DMS53 treated with DMSO at 0.1 percent for 48 hours (cell line): Measurements from ENCODE around the gene ADCK1.
"Not testable (repeated sequence)": the region's sequence is repeated elsewhere in the genome, so short reads cannot be mapped to it uniquely, and the experiment has no call there.

Experiments used
- DNase-seq: peaks from one replicate; lab custom pipeline; 2025; ENCODE audit not compliant: unreplicated experiment; lab: John Stamatoyannopoulos, UW

ADCK1 gene

DNA sequence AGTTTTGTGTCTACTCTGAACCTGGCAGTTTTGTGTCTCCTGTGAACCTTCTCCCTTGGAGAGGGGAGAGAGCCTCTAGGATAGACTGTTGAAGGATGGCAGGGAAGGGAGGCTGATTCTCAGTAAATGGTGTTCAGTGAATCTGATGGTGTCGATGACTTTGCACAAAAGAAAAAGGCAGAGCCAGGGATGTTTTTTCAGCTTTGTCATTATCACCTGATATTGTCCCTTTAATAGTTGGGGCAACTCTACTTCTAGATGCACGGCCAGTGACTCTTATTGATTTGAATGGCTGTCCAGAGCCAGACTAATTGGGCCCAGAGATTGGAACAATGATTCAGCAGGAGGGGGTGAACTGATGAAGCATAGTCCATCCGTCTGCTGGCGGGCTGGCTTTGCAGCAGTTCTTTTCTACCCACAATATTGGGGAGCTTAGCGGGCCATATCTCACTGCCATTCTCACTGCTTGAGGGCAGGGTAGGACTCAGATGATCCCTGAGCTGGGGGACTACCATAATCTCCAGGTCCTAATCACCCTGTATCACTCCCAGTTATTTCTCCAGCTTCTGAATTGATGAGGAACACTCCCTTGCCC lies 93.1 kb downstream of the ADCK1 start:
- no peak for DNase-seq

DNA sequence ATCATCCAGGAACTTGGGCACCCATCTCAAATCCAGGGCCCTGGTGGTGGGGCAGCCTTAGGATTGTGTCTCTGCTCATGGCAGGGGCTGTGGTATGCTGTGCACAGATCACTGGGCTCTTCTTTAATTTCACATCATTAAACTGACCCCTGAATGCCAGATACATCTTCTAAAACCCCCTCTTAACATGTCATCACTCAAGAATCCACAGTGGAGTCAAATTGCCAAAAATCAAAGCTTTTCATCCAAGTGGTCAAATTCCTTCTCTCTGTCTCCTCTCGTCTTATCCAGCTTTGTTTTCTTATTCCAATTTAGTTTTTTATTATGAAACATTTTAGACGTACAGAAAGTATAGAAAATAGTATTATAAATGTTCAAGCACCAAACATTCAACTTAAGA lies 97.5 kb downstream of the ADCK1 start:
- DNase-seq = no peak

DNA sequence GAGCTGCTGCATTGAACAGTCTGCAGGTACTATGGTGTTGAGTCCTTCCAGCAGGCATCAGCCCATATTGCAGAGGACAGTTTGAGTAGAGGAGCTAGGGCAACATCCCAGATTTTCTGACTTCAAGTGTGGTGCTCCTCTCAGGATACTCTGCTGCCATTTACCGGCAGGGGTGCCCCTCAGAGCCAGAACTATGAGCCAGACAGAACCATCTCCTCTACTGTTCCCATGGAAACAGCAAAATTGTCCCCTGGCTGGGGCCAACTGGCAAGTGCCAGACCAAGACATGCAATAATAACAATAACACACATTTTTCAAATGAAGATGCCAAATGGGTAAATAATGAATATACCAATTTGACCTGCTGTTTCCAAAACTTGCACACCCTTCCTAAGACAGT lies 102.9 kb downstream of the ADCK1 start:
- no peak for DNase-seq

DNA sequence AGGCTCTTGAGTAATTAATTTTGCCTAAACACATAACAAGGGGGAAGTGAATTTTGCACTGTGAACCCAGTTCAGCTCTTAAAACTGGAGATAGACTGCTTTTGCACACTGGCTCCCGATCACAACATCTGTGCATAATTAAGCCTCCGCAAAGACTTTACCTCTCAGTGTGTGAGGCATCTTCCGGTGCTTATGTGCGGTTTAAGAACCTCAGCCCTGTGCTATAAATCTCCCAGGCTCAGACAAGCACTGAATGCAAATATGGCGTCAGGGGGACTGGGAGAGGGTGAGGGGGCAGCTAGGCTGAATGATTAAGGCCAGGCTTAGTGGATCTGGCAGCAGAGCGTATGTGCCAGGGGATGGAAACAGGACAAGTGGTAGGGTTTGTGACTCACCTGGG lies 103.3 kb downstream of the ADCK1 start:
- DNase-seq = no peak

DNA sequence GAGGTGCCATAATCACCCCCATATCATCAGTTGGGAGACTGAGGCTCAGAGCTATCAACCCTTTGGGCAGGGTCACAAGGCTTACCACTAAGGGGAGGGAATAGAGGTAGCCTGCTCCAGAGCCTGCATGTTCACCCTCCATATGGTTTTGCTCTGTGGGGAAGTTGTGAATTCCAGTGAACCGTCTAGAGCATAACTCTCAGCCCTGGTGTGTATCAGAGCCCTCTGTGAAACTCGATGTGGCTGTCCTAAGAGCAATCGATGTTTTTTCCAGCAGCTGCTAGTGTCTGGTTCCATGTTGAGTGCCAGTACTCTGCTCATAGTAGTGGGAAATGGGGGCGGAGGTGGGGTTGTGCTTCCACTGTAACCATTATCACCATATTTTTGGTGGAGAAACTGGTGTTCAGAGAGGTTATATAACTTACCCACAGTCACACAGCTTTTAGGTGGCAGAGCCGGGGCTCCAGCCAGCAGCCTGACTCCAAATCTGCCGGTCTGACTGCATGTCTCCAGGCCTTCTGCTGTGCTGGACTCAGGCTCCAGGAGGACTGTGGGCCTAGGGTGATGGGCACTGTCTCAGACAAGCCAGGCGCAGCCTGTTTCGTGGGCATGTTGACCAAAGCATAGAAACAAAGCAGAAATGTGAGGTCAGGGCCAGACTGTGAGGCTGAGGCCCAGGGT lies 104.2 kb downstream of the ADCK1 start:
- DNase-seq = no peak

DNA sequence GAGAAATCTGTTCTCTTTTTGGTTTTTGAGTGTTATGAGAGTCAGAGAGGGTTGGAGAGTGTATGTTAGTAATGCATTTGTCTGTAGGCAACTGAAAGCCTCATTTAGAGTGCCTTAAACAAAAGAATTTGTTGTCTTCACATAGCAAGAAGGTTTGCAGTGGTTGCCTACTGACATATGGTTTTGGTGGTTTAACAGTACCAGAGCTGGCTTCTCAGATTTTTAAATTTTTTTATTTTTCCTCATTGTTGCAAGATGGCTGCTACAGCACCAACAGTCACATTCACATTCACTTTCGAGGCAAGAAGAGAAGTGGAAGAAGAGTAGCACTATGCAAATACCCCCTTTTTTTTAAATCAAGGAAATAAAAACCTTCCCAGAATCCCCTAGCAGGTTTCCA lies 106.5 kb downstream of the ADCK1 start:
- no peak for DNase-seq

- no peak for DNase-seq
These were observed 108.9 kb downstream of the ADCK1 start for GRCh38 chr14:77908847-77909246.

DNA sequence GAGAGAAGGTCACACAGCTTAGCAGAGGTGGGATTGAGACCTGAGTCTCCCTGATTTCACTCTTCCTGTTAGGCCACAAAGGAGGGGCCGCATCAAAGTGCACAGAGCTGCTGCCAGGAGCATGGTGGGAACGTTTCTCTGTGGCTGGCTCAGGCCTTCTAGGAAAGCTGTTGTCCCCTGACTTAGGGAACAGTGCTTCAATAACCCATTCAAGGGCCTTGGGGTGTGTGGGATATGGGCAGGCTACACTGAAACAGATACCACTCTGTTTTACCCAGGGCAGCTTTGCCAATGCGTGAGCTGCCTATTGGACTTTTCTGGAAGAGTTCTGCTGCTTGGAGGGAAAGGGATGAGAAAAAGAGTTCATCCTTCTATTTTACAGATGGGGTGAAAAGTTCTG lies 110.0 kb downstream of the ADCK1 start:
- no peak for DNase-seq

DNA sequence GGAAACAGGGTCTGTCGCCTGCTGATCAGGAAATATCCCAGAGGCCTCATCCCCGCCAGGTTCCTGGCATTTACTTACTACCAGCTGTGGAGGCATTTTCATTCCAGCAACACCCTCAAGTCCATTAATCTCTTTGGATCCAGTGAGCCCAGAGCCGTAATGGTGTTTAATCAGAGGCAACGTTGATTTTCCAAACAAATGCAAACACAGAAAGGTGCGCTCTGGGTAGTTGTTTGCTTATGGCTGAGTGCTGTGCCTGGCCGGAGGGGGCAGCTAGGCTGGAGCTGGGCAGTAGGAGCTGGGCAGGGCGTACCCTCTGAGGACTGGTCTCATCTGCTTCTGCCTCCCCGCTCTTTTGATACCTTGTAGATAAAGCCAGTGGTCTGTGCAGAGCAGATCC lies 110.6 kb downstream of the ADCK1 start:
- no peak for DNase-seq

- DNase-seq = no peak
These were observed 111.4 kb downstream of the ADCK1 start for GRCh38 chr14:77911356-77911755.

DNA sequence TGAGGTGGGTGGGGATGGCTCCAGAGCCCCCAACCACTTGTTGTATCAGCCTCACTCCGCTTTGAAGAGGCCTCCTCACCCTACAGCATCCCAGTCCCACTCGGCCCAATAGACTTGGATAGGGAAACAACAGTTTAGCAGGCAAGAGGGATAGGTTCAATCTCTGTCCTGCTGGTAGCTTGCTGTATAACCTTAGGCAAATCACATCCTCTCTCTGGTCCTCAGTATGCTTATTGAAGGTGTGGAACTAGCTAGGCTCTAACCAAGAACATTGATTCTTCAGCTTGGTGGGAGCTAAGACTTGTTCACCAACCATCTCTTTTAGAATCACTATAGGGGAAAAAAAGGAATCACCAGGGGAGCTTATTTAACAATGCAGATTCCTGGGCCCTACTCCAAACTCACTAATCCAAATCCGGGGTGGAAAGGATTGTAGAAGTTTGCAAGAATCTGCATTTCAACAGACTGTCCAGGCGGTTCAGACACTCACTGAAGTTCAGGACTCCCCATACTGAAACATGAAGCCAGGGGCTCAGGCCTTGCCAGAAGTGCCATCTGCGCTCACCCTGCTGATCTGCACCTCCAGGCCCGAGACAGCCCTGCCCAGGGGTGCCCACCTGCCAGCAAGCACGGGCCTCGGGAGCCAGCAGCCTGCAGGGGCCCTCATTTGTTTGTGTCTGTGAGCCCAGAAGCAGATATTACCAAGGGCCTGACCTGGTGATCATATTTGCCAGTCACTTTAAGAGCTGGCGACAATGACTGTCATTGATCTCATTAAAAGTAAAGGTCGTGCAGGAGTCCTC lies 113.0 kb downstream of the ADCK1 start:
- no peak for DNase-seq

DNA sequence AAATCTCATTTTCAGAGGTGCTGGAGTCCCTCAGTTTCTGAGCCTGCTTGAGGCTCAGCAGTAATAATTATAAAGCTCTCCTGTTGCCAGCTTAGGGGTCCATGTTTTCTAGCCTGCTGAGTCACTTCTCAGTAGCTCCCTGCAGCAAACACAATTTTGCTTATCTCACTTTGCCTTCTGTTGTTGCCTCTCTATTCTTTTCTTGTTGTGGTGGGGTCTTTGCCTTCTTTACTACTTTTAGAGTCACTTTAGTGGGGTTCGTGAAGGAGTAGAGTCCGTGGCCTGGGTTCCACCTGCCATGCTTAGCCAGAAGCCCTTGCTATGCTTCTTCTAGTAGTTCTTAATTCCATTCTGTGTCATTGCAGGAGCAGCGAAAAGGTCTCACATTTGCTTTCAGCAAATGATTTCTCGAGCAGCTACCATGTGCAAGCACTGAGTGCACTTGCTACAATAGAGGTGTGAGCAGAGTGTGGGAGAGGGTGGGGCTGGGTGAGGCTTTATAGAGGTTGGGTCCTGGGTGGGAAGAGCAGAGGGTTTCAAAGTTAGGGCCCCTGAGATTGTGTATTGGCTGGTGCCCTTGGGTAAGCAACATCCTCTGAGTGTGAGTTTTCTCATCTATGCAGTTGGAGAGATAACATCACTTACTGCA lies 114.3 kb downstream of the ADCK1 start:
- DNase-seq = no peak

- DNase-seq = not testable (repeated sequence)
These were observed 115.5 kb downstream of the ADCK1 start for GRCh38 chr14:77915390-77915789.

GRCh38 chr14:77917491-77918201 lies 117.7 kb downstream of the ADCK1 start:
- DNase-seq = no peak

DNA sequence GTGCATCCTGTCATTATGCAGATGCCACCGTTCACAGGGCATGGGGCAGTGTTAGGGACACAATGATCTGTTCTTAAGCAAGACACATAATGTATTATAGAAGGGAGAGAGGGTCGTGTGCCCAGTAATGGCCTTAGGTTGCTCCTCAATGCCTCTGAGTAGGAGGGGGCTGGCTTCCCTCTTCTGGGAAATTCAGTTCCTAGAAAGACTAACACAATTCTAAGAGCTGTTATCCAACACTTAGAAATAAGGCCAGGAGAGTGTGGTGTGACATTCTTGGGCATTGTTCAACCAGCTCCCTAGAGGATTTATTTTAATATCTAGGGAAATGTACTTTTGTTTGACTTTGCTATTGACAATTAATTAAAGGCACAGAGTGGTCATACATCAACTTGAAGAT lies 118.5 kb downstream of the ADCK1 start:
- DNase-seq = no peak

DNA sequence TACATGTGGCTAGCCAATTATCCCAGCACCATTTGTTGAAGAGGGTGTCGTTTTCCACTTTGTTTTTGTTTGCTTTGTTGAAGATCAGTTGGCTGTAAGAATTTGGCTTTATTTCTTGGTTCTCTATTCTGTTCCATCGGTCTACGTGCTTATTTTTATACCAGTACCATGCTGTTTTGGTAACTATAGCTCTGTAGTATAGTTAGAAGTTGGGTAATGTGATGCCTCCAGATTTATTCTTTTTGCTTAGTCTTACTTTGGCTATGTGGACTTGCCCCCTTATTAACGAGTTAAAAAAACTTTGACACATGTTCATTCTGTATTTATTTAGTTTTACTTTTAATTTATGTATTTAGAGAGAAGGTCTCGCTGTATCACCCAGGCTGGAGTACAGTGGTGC lies 120.4 kb downstream of the ADCK1 start:
- DNase-seq = no peak

GRCh38 chr14:77921818-77922217 lies 121.9 kb downstream of the ADCK1 start:
- no peak for DNase-seq

DNA sequence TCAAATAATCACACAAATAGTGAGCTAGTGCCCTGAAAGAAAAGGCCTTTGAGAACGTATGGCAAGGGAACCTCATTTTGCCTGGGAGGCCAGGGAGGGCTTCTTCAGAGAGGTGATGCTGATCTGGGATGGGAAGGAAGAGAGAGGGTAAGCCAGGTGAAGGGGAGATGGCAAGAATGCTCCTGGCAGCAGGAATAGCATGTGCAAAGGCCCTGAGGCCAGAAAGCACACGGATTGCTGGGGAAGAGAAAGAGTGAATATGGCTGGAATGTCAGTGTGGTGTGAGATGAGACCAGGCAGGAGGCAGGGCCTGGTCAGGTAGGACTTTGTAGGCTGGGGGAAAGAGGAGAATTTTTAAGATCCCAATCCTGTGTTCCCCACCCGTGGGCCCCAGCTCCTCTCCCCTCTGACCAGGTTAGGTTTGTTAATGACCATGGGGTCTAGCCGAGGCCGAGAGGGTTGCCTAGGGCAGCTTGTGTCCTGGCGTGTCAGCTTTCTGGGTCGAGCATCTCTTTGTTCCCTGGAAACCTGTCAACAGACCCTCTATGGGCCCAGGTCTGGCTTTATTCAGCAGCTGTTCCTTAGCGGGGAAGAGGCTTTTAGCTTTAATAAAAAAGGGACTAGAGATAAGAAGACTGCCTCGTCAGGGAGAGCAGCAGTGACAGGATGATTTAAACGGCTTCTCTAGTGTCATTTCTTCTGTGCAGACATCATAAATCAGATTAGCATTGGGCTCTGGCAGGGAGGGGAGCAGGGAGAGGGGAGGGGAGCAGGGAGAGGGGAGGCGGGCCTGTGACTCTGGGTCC lies 123.4 kb downstream of the ADCK1 start:
- DNase-seq = no peak

DNA sequence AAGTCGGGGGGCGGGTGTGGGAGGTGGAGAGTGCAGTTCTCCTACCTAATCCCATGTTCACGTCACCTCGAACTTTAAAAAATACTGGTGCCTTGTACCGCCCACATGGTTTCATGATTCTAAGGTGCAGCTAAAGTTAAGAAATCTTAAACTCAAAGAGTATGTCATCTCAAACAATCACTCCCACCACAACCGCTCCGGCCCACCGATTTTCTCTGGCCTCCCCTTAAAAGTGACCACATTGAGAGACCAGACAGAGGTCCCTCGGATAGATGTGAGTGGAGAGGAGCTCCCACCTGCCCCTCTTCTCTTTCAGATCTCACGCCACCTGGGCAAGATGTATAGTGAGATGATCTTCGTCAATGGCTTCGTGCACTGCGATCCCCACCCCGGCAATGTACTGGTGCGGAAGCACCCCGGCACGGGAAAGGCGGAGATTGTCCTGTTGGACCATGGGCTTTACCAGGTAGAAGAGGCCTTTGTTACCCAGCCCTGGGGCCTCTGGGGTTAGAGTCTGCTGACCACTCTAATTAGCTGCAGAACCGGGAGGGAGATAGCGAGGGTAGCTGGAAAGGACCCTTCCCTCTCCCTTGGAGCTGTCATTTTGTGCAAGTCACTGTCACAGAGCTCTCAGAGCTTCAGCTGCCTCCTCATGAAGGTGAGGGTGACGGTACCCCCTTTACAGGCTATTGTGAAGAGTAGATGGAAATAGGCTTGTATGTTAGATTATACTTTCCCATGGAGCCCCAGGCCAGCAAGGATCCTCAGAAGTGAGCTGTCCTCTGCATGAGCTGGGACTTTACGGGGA lies 124.4 kb downstream of the ADCK1 start:
- no peak for DNase-seq

- DNase-seq = no peak
These were observed 127.0 kb downstream of the ADCK1 start for GRCh38 chr14:77926942-77927341.
